ENCODE results near the gene SOWAHA.

The SOWAHA gene

DNA sequence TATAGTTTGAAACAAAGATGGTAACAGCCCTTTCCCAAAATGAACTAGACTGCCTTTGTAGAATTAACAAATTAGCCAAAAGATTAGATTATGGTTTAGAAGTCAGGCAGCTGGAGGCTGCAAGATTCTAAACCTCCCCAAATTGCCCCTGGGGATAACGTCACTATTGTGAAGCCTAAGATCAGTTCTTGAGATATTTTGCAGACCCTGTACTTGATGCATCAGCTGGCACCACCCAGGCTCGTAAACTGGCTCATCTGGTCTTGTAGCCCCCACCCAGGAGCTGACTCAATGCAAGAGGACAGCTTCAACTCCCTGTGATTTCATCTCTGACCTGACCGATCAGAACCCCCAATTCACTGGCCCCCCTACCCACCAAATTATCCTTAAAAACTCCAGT is 4.2 kb upstream of the SOWAHA start:
- DNase-seq = no peak

DNA sequence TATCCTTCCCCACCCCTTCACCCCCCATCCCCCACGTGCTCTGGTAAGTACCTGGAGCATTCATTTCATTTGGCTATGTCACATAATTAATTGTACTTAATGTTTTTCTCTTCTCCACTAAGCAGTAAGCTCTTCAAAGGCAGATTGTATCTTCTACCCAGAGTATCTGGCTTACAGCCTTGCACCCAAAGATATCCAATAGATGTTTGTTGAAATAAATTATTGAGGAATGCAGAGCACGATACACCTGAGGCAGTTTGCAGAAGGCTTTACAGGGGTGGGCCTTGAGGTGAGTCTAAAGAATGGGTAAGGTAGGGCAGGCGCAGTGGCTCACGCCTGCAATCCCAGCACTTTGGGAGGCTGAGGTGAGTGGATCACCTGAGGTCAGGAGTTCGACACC is 2.5 kb upstream of the SOWAHA start:
- no peak for DNase-seq

DNA sequence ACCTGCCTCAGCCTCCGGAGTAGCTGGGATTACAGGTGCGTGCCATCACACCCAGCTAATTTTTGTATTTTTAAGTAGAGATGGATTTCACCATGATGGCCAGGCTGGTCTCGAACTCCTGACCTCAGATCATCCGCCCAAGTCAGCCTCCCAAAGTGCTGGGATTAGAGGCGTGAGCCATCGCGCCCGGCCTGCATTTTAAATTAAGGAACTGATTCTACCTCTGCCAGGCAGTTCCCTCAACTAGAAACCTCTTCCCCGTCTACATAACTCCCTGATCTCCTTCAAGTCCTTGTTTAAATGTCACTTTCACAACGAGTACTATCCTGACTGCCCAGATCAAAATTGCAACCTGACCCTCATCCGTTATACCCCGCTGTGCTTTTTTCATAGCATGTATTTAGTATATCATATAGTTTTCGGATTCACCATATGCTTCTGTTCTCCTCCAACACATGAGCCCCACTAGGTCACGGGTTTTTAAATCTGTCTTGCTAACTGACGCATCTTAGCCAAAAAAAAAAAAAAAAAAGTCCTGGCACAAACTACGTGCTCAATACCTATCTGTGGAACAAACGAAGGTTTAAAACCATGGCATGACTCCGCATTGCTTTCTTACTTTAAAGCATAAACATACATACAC is 858 bp upstream of the SOWAHA start:
- DNase-seq = no peak

DNA sequence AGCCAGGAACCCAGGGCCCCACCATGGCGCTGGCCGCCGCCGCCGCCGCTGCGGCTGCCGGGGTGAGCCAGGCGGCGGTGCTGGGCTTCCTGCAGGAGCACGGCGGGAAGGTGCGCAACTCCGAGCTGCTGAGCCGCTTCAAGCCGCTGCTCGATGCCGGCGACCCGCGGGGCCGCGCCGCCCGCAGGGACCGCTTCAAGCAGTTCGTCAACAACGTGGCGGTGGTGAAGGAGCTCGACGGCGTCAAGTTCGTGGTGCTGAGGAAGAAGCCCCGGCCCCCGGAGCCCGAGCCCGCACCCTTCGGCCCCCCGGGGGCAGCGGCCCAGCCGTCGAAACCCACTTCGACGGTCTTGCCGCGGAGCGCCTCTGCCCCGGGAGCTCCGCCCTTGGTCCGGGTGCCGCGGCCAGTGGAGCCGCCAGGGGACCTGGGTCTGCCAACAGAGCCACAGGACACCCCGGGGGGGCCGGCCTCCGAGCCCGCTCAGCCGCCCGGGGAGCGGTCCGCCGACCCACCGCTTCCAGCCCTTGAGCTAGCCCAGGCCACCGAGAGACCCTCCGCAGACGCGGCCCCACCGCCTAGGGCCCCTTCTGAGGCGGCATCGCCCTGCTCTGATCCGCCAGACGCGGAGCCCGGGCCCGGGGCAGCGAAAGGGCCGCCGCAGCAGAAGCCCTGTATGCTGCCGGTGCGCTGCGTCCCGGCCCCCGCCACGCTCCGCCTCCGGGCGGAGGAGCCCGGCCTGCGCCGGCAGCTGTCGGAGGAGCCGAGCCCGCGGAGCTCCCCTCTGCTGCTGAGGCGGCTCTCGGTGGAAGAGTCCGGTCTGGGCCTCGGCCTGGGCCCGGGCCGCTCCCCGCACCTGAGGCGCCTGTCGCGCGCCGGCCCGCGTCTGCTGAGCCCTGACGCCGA is 749 bp downstream of the SOWAHA start:
- DNase-seq = no peak

DNA sequence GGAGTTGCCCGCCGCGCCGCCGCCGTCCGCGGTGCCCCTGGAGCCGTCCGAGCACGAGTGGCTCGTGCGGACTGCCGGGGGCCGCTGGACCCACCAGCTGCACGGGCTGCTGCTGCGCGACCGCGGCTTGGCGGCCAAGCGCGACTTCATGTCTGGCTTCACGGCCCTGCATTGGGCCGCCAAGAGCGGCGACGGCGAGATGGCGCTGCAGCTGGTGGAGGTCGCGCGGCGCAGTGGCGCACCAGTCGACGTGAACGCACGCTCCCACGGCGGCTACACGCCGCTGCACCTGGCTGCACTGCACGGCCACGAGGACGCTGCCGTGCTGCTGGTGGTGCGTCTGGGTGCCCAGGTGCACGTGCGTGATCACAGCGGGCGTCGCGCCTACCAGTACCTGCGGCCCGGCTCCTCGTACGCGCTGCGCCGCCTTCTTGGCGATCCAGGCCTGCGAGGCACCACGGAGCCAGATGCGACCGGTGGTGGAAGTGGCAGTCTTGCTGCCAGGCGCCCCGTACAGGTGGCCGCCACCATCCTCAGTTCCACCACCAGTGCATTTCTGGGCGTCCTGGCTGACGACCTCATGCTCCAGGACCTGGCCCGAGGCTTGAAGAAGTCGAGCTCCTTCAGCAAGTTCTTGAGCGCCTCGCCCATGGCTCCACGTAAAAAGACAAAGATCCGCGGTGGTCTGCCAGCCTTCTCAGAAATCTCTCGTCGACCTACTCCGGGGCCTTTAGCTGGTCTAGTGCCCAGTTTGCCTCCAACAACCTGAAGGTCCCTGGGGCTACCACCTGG is 1.6 kb downstream of the SOWAHA start:
- DNase-seq = no peak

DNA sequence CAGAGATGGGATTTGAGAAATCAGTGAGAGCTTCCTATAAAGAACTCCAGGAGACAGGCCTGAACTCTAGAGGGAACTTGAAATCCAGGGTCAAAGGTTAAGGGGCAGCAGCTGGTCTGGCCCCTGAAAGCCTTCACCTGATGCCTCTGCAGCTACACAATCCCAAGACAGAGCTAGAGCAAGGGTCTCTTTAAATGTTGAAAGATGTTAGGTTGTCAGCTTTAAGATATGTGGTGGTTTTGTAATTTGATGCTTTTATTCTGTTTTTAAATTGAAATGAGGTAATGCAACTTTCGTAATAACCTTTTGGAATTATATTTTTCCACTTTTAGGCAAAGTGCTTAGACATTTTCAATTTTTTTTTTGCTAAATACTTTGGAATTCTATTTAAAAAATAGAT is 2.4 kb downstream of the SOWAHA start:
- no peak for DNase-seq

GRCh38 chr5:132816083-132816482 is 3.0 kb downstream of the SOWAHA start:
- no peak for DNase-seq

- DNase-seq = no peak
These were observed 3.5 kb downstream of the SOWAHA start for GRCh38 chr5:132816554-132816953.

DNA sequence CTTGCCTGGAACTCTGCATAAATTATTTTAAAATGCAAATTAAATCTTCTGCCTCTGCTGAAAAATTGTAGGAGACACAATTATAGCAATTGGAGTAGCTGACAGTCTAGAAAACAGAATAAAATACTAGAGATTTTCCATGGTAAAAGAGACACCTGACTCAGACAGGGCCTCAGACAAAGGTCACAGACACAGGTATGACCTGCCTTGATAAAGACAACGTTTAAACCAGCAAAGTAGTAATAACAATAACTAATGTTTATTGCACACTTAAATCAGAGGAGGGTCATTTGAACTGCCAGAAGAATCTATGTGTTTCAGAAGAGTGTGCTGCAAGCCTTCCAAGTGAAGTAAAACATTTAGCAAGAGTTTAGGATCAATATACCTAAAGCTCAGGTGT is 3.9 kb downstream of the SOWAHA start:
- no peak for DNase-seq

DNA sequence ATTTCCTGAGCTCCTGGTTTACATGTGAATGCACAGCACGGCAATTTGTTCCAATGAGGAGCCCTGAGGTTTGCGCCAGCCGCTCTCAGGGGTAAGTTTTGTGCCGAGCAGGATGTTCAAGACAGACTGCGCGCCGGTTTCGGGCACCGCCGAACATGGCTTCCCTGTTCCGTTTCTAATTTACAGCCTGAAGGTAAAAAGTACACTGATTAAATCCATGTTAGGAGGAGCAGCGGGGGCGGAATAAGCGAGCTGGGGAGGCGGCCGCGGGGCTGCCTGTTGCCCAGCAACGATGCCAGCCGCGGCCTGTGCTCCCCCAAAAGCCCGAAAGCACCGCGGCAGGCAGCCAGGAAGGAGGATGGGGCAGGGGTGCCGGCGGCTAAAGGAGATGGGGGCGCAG is 6.4 kb downstream of the SOWAHA start:
- no peak for DNase-seq

DNA sequence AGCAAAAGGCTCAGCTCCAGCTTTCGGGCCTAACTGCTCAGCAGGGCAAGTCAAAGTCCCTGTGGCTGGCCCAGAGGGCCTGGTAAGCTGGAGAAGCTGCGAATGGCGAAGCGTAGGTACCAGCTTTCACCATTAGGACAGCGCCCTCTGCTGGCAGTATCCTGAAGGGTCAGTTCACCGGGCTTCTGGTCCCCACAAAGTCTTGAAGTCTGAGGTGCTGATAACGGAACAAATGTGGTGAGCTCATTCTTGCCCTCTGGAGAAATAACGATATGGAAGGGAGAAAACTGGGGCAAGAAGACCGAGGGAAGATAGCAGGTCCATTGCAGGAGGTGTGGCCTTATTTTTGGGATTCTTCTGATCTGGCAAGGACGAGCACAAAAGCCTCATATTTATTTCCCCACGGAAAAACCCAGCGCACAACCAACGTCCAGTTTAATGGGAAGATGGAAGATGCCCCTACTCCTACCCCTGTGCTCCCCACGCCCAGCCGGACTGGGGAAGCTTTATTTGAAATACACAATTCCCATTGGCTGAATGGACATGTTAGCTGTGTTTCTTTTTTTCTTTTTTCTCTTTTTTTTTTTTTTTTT is 7.2 kb downstream of the SOWAHA start:
- peak; percentile 30 for DNase-seq

GRCh38 chr5:132821350-132821749 is 8.2 kb downstream of the SOWAHA start:
- no peak for DNase-seq

DNA sequence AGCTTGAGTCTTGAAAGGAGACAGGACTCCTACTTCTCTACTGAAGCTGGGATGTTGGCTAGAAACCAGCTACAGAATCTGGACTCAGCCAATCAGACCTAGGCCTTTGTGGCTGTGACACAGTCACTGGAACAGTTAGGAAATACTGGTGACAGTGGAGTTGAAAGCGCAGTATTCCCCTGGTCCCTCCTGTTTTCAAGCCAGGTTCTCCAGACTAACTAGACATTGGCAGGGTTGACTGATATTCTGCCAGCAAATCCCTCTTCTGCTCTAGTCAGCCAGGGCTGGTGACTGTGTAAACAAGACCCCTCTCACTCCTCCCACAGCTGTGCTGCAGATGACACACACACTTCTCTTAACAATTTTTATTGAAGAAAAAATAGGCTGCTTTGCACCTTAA is 8.7 kb downstream of the SOWAHA start:
- DNase-seq = no peak

DNA sequence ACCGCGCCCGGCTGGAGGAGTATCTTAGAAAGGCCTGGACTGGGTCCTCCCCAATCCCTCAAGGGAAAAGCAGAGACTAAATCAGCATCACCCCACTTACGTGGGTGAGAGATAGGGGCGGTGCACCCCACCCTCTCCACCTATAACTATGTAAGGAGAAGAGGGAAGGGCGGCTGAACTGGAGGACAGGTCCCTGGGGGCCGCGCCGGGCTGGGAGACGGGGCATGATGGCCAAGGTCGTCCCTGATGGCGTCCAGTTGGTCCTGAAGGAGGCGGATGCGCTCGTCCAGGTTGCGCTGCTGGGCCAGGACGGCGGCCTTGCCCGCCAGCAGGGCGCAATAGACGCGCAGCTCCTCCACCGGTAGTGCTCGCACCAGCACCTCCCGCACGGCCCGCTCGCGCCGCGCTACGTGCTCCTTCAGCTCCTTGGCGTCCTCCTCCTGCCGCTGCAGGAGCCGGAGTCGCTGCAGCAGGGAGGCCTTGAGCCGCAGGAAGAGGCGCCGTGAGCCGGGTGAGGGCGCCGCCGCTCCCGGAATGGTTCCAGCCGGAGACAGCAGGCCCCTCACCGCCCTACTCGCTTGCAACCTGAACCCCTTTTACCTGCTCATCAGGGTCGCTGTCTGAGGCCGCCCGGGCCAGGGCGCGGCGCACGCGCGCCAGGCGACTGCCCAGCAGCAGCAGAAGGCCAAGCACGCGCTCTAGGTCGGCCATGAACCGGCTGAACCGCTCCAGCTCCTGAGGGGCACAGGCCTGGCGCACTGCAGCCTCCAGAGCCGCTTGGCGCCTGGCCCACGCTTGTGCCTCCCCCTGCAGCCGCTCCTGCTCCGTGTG is 9.8 kb downstream of the SOWAHA start:
- DNase-seq = no peak

- DNase-seq = no peak
These were observed 10.5 kb downstream of the SOWAHA start for GRCh38 chr5:132823481-132824050.

GRCh38 chr5:132824426-132824825 is 11.3 kb downstream of the SOWAHA start:
- no peak for DNase-seq

GRCh38 chr5:132825033-132825833 is 12.1 kb downstream of the SOWAHA start:
- DNase-seq = no peak

GRCh38 chr5:132825834-132826391 is 12.8 kb downstream of the SOWAHA start:
- no peak for DNase-seq

- no peak for DNase-seq
These were observed 13.5 kb downstream of the SOWAHA start for GRCh38 chr5:132826424-132827082.
